PC-3 (cell line): ENCODE measurements around the gene PSG2.
"Not testable (repeated sequence)": the region's sequence is repeated elsewhere in the genome, so short reads cannot be mapped to it uniquely, and the experiment has no call there.

Source experiments
- CTCF ChIP-seq: fragments of 300-600 bp; sonication (generic); conservative IDR thresholded peaks from 2 replicates; pipeline ENCODE4 v1.5.1; 2017; ENCODE audit warnings: antibody characterized with exemption, low read depth, mild to moderate bottlenecking, low read length
- EZH2 ChIP-seq: fragments of 300-600 bp; sonication (generic); IDR thresholded peaks from one replicate; pipeline ENCODE4 v1.6.1; 2017; ENCODE audit warnings: antibody characterized with exemption, mild to moderate bottlenecking, low read length; ENCODE audit not compliant: unreplicated experiment

DNA sequence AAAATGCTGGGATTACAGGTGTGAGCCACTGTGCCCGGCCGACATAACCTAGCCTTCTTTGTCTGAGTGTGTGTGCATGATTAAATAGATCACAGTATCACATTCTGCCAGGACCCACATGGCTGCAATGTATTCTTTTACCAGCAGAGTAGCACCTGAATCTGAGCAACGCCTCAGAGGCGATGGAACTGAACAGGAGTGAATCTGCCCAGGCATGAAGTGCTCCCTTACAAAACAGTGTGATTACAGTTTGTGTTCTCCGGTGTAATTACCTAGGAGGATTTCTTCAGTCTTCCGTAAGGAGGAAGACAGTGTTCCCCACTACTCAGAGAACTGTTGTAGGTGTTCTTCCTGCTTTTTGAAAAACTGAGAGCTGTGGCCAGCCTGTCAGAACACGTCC, 46.7 kb upstream of the PSG2 start:
- not testable (repeated sequence) for TF ChIP-seq EZH2, CTCF
